HG03558 (cell line): ENCODE measurements around the gene GLI1.
A peak's percentile ranks its signal among the peaks of the same experiment; 100 is the strongest.

Experiments
- ATAC-seq: cut with Tn5 transposase; IDR thresholded peaks from one replicate; pipeline ENCODE4 v1.9.1; 2021; ENCODE audit warnings: moderate number of reproducible peaks; ENCODE audit not compliant: unreplicated experiment; ENCODE audit errors: extremely low read depth

GLI1 gene

GRCh38 chr12:57459055-57459749, 383 bp upstream of the GLI1 start:
- ATAC-seq = peak; percentile 27

- ATAC-seq = no peak
Observed at GRCh38 chr12:57460468-57460784, 841 bp downstream of the GLI1 start.

GRCh38 chr12:57460841-57461275, 1.3 kb downstream of the GLI1 start:
- ATAC-seq = no peak

GRCh38 chr12:57461276-57461916, 1.8 kb downstream of the GLI1 start:
- no peak for ATAC-seq

- no peak for ATAC-seq
Observed at GRCh38 chr12:57461917-57462250, 2.3 kb downstream of the GLI1 start.

- peak; percentile 40 for ATAC-seq
Observed at GRCh38 chr12:57462251-57462911, 2.8 kb downstream of the GLI1 start.

GRCh38 chr12:57462912-57463253, 3.3 kb downstream of the GLI1 start:
- no peak for ATAC-seq

- ATAC-seq = no peak
Observed at GRCh38 chr12:57464569-57464968, 5.0 kb downstream of the GLI1 start.

- no peak for ATAC-seq
Observed at GRCh38 chr12:57465030-57465746, 5.6 kb downstream of the GLI1 start.

- no peak for ATAC-seq
Observed at GRCh38 chr12:57465747-57466505, 6.3 kb downstream of the GLI1 start.

- ATAC-seq = no peak
Observed at GRCh38 chr12:57467212-57467874, 7.8 kb downstream of the GLI1 start.

- no peak for ATAC-seq
Observed at GRCh38 chr12:57467915-57468314, 8.3 kb downstream of the GLI1 start.

- ATAC-seq = no peak
Observed at GRCh38 chr12:57469296-57470164, 9.9 kb downstream of the GLI1 start.

GRCh38 chr12:57470286-57470969, 10.8 kb downstream of the GLI1 start:
- ATAC-seq = no peak

- ATAC-seq = no peak
Observed at GRCh38 chr12:57470970-57471656, 11.5 kb downstream of the GLI1 start.

- ATAC-seq = no peak
Observed at GRCh38 chr12:57471661-57472060, 12.1 kb downstream of the GLI1 start.

GRCh38 chr12:57472391-57472790, 12.8 kb downstream of the GLI1 start:
- no peak for ATAC-seq

GRCh38 chr12:57473392-57473791, 13.8 kb downstream of the GLI1 start:
- no peak for ATAC-seq
